Measurements from ENCODE around the gene DNAJC13.

The DNAJC13 gene

DNA sequence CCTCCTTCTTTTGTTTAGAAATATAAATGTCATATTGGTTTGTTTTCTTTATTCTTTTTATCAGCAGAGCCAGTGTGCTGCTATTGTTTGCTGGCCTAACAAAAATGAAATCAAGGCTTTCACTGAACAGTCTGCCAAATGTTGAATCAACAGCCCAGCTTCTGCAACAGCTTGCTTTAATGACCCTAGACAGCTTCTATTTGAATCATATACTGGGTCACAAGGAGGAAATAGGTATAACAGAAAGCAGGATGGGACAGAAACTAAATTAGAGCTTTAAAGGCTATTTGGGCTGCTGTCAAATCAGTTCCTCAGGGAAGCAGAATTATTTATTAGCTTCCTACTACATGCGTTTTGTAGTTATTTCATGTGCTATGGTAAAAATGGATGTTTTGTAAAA lies 12.1 kb upstream of the DNAJC13 start:
- no peak for DNase-seq (ENCODE audit: low spot score)

DNA sequence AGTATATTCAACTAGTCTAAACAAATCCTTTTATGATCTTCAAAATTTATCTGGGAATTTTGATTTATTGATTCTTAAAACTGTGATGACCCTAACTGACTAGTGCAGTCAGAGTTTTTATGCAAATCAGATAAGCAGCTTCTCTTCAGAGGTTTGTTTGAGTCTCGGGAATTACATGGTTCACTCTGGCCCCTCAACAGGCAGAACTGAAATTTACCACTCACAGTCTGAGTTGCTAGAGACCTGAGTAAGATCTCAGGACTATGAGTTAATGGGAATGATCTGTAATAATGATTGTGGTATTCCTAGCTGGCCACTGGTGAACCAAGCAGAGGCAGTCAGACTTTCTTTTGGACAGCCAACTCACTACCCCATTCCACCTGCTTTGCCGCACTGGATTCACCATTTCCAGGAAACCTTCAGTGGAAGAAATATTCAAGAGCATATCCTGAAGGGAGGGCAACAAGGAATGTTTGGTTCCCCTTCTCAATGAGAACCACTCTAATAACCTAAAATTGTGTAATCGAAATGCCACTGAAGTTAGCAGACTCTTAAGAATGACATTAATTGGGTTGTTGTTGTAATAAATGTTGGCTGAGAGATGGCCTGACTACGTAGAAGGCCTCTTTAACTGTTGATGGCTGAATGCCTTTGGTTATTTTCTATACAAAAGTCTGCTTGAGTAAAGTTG lies 11.5 kb upstream of the DNAJC13 start:
- DNase-seq (ENCODE audit: low spot score): no peak

DNA sequence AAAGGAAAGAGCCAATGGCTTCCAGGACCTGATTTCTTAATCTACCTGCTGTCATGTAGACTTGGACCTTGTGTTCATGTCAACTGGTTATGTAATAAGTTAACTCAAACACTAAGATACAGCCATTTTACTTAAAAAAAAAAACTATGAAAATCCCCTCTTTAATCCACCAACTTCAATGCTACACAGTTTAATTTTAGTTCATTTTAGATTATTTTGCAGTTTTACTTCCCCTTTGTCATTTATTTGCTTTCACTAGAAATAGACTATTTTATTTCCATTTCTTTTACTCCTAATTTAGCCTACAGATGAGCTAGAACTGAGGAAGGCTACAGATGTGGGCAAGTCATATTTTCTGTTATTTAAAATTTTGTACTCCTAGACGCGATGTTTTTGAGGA lies 10.7 kb upstream of the DNAJC13 start:
- no peak for DNase-seq (ENCODE audit: low spot score)

DNA sequence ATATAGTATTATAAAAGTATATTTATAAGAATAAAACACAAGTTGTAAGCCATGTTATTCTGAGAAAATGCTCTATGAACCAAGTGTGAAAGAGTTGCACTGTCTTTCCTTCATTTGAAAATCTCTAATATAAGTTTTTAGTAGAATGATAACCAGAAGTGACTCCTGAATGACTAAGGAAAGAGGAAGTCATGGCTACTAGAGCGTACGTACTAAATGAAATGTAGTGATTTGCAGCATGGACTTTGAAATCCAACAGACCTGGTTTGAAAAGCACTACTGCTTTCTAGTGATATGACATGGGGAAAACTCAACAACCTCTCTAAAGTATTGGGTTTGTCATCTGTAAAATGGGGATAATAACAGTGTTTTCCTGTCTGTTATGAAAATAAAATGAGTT lies 10.3 kb upstream of the DNAJC13 start:
- no peak for DNase-seq (ENCODE audit: low spot score)

DNA sequence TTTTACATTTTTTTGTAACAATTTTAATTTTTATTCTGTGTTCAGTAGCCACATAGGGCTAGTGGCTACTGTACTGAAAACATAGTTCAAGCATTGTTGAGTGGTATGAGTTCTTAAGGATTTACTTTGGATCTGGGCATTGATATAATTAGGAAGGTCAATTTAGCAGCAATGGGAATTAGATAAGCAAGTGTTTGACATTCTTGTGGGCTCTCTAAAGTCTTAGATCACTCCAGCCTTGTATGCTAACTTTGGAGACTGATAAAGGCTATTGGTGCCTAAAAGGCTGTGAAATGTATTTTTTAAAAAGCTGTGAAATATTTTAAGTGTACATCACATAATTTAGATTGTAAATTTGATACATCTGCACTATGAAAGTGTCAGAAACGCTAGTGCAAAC lies 2.5 kb upstream of the DNAJC13 start:
- no peak for DNase-seq (ENCODE audit: low spot score)

DNA sequence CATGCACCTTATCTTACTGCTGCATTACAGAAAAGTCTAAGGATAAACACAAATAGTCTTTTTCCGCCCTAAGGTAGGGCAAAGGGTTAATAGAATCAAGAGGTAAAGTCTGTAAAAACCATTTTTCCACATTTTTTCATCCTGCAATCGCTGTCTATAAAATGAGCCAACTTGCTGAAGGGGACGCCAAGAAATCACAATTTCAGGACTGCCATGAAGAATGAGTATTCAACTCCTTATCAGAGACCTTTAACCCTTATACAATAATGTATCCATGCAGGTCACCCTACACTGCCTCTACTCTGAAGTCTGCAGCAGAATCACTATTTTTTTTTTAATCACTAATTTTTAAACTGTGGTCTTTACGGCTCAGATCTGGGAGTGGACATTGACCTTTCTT lies 1.1 kb upstream of the DNAJC13 start:
- DNase-seq (ENCODE audit: low spot score): no peak

DNA sequence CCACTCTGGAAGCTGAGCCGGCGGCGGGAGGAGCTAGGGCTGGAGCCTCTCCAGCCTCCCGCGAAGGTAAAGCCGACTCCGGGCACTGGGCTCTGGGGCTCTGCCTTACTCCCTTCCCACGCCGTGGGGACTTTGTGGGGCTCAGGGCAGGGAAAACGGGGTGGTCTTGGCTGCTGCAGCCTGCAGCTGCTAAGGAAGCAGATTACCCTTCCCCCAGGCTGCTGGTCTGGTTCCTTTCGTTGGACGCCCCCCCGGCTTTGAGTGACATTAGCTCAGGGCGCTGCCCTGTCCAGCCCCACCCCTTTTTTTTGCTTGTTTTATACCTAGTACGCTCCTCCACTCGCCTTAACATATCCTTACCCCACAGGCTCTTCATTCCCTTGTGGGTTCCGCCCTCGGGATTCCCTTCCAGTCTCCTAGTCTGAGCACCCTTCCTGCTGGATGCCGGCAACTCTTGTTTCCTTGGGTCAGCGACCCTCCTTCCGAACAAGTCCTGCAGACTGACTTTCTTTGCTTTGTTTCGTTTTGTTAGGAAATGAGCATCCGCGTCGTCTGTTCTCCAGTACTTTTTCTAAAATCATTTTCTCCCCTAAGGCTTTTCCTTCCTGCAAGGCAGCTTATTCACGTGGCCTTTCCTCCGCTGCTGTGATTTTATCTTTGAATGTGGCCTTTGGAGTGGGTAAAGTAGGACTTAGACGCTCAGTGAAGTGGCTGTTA lies 551 bp downstream of the DNAJC13 start:
- DNase-seq (ENCODE audit: low spot score): peak; percentile 52

DNA sequence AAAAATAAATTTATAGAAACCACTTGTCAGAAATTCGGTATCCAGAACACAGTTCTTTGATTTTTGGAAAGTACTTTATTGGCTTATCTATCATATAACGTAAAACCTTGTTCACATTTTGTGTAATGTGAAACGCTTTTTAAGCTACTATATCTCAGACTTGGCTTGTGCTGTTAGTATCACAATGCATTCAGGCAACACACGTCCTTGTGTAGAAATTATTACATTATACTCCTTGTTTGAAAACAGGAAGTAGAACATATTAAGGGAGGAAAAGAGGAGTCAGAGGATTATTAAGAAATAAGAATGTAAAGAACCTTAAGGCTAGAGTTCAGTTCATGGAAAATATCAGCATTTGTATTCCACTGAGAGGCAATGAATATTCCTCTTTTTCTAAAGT lies 1.6 kb downstream of the DNAJC13 start:
- DNase-seq (ENCODE audit: low spot score): no peak

DNA sequence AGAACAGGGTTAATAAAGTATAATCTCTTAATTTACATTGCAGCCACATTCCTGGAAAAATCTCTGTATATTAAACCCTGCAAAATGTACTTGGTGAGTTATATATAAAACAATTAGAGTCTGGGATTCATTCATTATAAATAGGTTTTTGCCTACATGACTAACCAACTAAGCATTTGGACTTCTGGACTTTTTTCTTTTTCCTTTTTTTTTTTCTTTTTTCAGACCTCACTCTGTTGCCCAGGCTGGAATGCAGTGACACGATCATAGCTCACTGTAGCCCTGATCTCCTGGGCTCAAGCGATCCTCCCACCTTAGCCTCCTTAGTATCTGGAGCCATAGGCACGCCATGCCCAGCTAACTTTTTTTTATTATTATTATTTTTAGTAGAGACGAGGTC lies 4.5 kb downstream of the DNAJC13 start:
- DNase-seq (ENCODE audit: low spot score): no peak

DNA sequence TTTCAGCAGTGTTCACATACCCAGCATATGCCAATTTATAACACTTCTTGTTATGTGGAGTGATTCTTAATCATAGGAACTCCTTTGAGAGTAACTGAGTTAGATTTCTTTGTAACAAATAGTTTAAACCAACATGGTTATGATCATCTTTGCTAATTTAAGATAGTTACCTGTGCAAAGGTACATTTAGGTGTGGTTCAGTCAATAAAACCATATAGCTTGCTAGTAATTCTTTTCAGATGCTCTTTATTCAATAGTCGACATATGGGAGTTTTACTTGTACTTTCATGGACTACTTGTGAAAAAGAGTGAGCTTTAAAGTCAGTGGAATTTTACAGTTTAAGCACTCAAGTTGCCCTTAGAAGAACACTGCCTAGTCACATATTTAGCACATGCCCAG lies 5.2 kb downstream of the DNAJC13 start:
- no peak for DNase-seq (ENCODE audit: low spot score)

DNA sequence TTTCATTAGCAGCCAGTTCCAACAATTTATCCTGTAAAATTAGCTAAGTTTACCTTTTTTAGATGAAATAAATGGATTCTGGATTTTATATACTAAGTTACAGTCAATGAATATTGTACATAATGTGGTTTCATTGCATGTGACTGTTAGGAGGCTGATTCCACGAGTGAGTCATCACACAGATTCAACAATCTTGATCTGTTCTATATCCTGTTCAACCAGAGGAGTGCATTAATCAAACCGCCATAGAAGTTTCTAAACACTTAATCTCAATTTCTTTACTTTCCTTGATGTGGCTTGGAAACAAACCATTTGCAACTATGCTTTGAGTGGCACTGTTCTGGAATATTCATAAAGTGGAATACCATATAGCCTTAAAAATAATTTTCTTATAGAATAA lies 15.3 kb downstream of the DNAJC13 start:
- no peak for DNase-seq (ENCODE audit: low spot score)

DNA sequence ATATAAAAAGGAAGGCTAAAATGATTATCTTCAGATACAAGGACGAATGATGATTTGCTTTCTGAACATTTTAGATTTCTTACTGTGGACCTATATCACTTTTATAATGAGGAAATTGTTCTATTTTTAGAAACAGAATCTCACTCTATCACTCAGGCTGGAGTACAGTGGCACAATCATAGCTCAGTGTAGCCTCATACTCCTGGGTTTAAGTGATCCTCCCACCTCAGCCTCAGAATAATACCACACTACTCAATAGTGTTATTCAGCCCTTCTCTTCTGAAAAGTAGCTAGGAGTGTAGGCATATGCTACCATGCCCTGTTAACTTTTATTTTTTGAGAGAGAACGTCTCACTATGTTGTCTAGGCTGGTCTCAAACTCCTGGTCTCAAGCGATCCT lies 15.8 kb downstream of the DNAJC13 start:
- DNase-seq (ENCODE audit: low spot score): no peak

DNA sequence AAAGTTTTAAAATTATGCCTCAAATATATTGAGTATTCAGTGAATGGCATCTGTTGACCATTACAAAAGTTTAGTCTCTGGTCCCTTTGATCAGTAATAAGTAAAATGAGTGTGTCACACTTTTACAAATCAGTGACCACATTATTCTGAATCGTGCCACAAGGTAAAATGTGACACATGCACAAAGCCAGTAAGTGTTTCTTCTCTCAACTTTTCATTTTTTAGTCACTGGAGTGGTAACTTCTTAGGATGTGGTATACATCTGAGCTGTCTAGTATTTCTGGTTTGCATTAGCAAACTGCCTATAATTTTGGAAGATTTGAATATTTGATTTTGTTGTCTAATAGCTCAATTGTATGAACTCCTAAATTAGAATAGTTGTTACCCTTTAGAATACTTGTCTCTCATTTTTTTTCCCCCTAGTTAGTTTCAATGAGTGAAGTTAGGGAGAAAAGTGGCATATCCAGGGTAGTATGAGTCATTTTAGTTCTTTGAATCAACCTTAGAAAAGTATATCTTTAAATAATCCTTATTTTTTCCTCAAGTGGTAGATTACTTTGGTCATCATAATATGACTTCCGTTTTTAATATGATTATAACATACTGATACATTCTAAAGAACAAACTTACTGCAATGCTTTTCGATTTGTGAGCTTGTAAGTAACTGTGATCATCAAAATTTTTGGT lies 18.1 kb downstream of the DNAJC13 start:
- no peak for DNase-seq (ENCODE audit: low spot score)

DNA sequence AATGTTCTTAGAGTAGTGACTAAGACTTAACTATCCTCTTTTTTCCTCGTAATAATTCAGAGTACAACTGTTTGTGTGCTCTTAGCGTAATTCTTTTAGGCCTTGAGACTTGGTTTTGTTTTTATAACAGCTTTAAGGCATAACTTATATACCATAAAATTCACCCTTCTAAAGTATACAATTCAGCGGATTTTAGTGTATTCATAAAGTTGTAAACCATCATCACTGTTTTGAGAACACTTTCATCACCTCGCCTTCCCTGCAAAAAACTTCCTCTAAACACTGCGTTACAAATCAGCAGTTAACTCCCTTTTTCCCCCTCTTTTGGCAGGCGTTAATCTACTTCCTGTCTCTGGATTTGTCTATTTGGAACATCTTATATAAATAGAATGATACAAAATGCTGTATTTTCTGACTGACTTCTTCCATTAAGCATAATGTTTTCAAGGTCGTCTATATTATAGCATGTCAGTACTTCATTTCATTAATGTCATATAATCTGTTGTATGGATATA lies 18.7 kb downstream of the DNAJC13 start:
- no peak for DNase-seq (ENCODE audit: low spot score)

DNA sequence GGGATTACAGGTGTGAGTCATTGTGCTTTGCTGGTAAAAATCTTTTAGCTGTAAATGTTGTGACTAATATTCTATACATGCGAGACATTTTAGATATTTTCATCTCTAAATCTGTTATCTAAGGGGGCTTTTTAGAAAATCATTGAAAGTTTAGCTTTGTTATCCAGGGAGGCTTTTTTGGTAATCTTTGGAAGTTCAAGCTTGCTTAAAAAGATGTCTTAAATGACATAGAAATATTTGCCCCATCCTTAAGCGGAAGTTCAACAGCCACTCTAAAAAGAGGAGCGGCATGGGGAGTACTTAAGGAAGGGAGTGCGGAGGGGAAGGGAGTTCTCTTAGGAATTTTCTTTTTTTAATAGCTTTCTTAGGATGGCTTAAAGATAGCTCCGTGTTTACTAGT lies 26.1 kb downstream of the DNAJC13 start:
- no peak for DNase-seq (ENCODE audit: low spot score)

DNA sequence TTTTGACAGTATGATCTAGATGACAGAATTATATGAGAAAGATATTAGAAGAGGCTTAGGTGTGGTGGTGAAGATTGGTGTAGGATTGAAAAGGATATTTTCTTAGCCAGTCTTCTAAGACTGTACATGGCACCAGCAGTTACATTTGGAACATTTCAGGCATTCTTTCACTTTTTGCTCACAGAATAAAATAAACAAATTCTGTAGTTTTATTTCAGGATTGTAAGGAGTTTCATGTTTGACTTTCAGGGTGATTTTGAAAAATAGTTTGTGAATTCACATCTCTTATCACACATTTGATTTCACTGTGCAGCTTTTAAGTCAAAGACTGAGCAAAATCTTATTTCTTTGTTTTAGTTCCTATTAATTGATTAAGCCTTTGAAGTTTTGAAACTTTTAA lies 27.1 kb downstream of the DNAJC13 start:
- no peak for DNase-seq (ENCODE audit: low spot score)

DNA sequence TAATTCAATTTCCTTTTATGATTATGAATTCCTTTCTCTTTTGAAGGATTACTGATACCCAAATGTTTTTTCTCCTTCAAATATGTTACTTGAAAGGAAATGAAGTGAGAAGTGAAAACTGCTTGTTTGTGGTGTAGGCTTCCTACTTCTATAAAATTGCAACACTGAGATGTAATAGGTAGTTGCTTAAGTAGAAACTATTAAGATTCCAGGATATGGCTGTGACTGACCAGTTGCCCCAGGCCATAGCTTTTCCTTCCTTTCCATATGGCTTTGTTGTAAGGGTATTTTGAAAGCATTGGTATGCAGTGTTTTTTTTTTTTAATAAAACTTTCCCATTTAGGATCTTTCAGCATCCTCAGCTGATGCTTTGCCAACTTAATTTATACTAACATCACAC lies 28.5 kb downstream of the DNAJC13 start:
- DNase-seq (ENCODE audit: low spot score): peak; percentile 25

DNA sequence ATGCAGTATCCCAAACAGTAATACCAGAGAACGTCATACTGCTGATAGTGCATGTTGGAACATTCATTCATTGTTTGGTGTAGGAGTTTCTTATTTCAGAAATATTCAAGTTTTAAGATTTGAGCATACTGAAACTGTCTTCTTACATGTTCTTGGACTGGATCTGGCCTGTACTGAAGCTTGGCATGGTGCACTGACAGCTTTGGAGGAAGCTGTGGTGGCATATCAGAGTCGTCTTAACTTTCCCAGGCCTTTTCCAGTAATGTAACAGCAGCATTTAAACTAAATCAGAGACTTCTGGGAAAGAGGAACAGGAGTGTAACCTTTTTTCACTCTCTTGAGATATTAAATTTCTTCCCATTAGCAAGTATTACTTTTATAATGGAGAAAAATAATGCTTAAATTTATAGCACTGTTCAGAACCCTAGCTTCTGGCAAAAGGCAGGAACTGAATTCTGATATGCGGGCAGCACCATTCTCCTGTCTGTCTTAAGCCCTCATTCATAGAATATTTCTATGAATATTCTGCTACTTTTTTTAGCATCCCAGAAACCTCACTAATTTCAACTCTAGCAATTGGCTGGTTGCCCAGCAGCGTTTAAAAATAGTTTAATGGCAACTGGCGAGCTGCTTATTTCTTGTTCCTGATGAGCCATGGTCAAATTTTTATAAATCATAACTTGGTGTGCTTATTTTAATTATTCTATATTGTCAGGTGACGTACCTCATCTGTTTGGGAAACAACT lies 31.1 kb downstream of the DNAJC13 start:
- peak; percentile 33 for DNase-seq (ENCODE audit: low spot score)

DNA sequence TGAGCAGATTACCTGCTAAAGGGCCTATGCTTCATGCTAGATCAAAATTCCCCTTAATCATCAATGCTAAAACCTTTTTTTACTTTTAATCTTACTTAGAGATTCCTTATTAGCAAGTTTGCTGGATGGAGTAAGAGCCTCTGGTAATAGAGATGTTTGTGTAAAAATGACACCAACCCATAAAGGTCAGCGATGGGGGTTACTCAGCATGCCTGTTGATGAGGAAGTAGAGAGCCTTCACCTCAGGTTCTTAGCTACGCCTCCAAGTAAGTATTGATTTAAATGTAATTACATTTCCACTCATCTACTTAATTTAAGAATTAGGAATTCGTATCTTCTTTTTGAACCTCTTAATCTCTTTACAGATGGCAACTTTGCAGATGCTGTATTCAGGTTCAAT lies 38.8 kb downstream of the DNAJC13 start:
- DNase-seq (ENCODE audit: low spot score): no peak

DNA sequence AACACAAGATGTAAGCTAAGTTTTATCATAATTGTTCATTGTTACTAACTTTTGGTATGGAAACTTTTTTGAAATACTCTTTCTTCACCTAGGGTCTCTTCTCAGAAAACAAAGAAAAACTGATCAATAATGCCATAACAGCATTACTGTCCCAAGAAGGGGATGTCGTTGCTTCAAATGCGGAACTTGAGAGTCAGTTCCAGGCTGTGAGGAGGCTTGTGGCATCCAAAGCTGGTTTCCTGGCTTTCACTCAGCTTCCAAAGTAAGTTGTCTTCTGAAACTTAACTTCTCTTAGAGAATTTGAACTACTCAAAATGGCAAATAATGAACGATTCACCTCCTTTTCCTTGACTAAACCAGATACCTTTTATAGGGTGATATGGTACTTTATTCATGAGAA lies 39.3 kb downstream of the DNAJC13 start:
- DNase-seq (ENCODE audit: low spot score): no peak

DNA sequence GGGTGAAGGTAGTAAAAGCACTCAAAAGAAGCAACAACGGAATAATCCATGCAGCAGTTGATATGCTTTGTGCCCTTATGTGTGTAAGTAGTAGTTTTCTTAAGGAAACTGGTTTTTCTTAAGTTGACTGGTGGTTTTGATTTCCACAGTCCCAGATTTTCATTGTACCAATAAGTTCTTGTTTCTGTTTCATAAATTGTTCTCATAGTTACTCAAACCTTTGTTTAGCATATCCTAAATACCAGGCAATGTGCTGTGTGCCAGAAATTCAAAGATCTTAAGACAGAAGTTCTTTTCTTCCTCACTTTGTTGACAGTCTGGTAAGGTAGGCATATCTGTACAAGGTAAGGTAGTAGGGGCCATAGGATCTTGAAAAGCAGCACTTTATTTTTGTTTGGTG lies 40.0 kb downstream of the DNAJC13 start:
- no peak for DNase-seq (ENCODE audit: low spot score)

DNA sequence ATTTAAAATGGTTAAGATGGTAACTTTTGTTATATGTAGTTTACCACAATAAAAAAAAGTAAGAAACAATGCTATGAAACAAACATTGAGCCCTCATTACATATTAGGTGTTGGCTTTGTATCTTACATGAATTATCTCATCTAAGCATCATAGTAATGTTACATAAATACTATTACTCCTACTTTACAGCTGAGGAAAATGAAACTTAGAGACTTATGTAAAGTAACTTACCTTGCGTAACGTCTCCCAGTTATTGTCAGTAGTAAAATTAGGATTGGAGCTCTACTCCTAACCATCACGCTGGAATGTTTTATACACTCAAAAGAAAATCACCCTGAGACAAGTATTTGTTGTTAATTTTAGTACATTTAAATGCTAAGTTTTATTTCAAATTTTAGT lies 42.2 kb downstream of the DNAJC13 start:
- DNase-seq (ENCODE audit: low spot score): no peak

DNA sequence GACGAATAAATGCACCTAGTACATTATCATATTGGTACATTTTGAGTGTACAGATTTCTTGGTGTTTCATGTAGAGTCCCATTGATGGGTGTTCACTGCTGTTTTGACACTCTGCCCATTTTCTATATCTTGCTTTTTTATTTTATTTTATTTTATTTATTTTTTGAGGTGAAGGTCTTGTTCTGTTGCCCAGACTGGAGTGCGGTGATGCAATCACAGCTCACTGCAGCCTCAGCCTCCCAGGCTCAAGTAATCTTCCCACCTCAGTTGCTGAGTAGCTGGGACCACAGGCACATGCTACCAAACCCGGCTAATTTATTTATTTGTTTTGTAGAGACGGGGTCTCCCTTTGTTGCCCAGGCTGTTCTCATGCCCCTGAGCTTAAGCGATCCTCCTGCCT lies 44.2 kb downstream of the DNAJC13 start:
- no peak for DNase-seq (ENCODE audit: low spot score)
